ENCODE measurements around the gene ASPDH. TPM values are rescaled to one million over a fixed set of nuclear protein-coding genes. Genes with fewer than 3 reads are reported as not detected.

Gene ASPDH
- total and polyA plus RNA-seq, 12 donors, result not detected

GRCh38 chr19:50489461-50490011 lies 24.2 kb downstream of the ASPDH start:
- peaks cover 0 to 9% (median 0%) of the 10 kb centered on the region in 9 donors for H3K36me3 ChIP-seq
- no peak overlapping the region for H3K4me3 ChIP-seq
- H3K27ac ChIP-seq, result peak overlapping the region in 1 of 10 donors; percentile 47
- intact Hi-C loops (cut with DNase I), result no loop called here
- 44 to 49% methylated on average over 24 of the region's 24 CpGs for WGBS, 2 donors
- DNase-seq, result no peak
- peaks cover 0 to 18% (median 0%) of the 10 kb centered on the region in 9 donors for H3K4me1 ChIP-seq
- TF ChIP-seq CTCF (IDR thresholded peaks at IDR 0.05), result no peak
- ATAC-seq, result peak in 2 of 8 donors; percentile 7 to 30
- H3K27me3 ChIP-seq, result peaks cover 0 to 4% (median 0%) of the 10 kb centered on the region in 7 donors
- peaks cover 0 to 9% (median 0%) of the 10 kb centered on the region in 11 donors for H3K9me3 ChIP-seq

GRCh38 chr19:50488389-50489194 lies 25.1 kb downstream of the ASPDH start:
- intact Hi-C loops (cut with DNase I), result no loop called here
- DNase-seq, result no peak

GRCh38 chr19:50486823-50487515 lies 26.7 kb downstream of the ASPDH start:
- peaks cover 0 to 32% (median 0%) of the 10 kb centered on the region in 9 donors for H3K36me3 ChIP-seq
- peaks cover 0 to 9% (median 0%) of the 10 kb centered on the region in 11 donors for H3K9me3 ChIP-seq
- peaks cover 0 to 16% (median 0%) of the 10 kb centered on the region in 9 donors for H3K4me1 ChIP-seq
- intact Hi-C loops (cut with DNase I), result no loop called here
- ATAC-seq (no peak), DNase-seq (no peak)
- WGBS, 2 donors, result 74 to 77% methylated on average over 18 of the region's 18 CpGs
- peaks cover 0 to 4% (median 0%) of the 10 kb centered on the region in 7 donors for H3K27me3 ChIP-seq
- H3K4me3 ChIP-seq, result no peak overlapping the region
- peak in 8 of 9 donors; percentile 29 to 53 (median 38) for TF ChIP-seq CTCF (IDR thresholded peaks at IDR 0.05)
- no peak overlapping the region for H3K27ac ChIP-seq

More at GRCh38 chr19:50488389-50489194, 25.1 kb downstream of the ASPDH start:
- no peak for TF ChIP-seq CTCF (IDR thresholded peaks at IDR 0.05)
- H3K27ac ChIP-seq, result peak overlapping the region in 1 of 10 donors; percentile 47
- peaks cover 0 to 4% (median 0%) of the 10 kb centered on the region in 7 donors for H3K27me3 ChIP-seq
- 42 to 47% methylated on average over 13 of the region's 13 CpGs for WGBS, 2 donors
- ATAC-seq, result no peak
- H3K4me3 ChIP-seq, result no peak overlapping the region
- H3K9me3 ChIP-seq, result peaks cover 0 to 9% (median 0%) of the 10 kb centered on the region in 11 donors
- peaks cover 0 to 17% (median 0%) of the 10 kb centered on the region in 9 donors for H3K36me3 ChIP-seq
- peaks cover 0 to 18% (median 0%) of the 10 kb centered on the region in 9 donors for H3K4me1 ChIP-seq
